Prostate gland (tissue), 2 donors: Measurements from ENCODE around the gene FOXK2.

Source experiments
- POLR2A ChIP-seq: fragments of 450-650 bp; IDR thresholded peaks from one replicate; pipeline ENCODE4 v1.6.1; 2016; ENCODE audit warnings: antibody characterized with exemption, mild to moderate bottlenecking
- TF ChIP-seq, protein P1 (sequence below), 4 experiments: fragments of 200-600 bp in 2 of 4; fragments of 450-650 bp in 2 of 4; sonication (generic) in 2 of 4; IDR thresholded peaks; 1 replicate in 3 of 4; 2 replicates in 1 of 4; pipeline ENCODE4 v1.5.1; 2016 to 2019; ENCODE audit warnings: antibody characterized with exemption in 4 of 4, mild to moderate bottlenecking in 2 of 4, moderate library complexity in 2 of 4

DNA sequence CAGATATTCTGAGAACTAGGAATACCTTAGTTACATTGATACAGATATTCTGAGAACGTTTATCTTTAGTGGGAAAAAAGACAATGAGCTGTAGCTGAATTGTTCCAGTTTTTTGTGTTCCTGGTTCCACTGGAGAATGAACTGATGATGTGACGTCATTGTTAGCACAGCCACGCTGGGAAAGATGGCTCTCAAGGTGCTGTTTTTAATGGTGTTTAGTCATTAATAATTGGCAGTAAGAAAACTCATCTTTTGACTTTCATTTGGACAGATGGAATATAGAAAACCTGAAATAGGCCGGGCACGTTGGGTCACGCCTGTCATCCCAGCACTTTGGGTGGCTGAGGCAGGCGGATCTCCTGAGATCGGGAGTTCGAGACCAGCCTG lies 10.4 kb downstream of the FOXK2 start:
- TF ChIP-seq, protein P1, sequence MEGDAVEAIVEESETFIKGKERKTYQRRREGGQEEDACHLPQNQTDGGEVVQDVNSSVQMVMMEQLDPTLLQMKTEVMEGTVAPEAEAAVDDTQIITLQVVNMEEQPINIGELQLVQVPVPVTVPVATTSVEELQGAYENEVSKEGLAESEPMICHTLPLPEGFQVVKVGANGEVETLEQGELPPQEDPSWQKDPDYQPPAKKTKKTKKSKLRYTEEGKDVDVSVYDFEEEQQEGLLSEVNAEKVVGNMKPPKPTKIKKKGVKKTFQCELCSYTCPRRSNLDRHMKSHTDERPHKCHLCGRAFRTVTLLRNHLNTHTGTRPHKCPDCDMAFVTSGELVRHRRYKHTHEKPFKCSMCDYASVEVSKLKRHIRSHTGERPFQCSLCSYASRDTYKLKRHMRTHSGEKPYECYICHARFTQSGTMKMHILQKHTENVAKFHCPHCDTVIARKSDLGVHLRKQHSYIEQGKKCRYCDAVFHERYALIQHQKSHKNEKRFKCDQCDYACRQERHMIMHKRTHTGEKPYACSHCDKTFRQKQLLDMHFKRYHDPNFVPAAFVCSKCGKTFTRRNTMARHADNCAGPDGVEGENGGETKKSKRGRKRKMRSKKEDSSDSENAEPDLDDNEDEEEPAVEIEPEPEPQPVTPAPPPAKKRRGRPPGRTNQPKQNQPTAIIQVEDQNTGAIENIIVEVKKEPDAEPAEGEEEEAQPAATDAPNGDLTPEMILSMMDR (IDR thresholded peaks at IDR 0.05) = no peak
- TF ChIP-seq POLR2A = no peak
